ENCODE measurements around the gene LMBR1. TPM values are rescaled to one million over a fixed set of nuclear protein-coding genes. Genes with fewer than 3 reads are reported as not detected.

Gene LMBR1
- total and polyA plus RNA-seq, 4 donors, result 11.2 to 35.7 (median 17.9) TPM

DNA sequence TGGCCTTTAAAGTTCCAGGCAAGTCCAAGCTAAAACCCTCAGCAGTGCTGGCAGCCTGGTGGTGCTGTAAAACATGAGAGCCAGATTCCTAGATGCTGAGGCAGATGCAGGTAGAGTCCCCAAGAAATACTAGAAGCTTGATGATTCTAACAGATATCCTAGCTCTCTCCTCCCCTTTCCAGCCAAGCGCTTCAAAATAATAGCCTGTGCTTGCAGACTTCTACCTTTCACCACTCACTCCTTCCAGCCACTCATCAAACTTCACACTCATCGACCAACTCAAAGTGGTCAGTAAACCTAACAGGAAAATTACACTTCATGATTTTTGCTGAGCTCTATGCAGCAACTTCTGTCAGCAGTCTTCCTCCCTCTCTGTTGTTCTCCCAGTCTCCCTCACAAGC, 50.2 kb downstream of the LMBR1 start (continued):
- no peak for TF ChIP-seq EGR1 (IDR thresholded peaks at IDR 0.05; ENCODE audit: low read depth in 2 of 2)
- TF ChIP-seq, protein P1, sequence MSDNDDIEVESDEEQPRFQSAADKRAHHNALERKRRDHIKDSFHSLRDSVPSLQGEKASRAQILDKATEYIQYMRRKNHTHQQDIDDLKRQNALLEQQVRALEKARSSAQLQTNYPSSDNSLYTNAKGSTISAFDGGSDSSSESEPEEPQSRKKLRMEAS (IDR thresholded peaks at IDR 0.05), result no peak
- TF ChIP-seq GABPA (IDR thresholded peaks at IDR 0.05 in 1 of 2, conservative IDR thresholded peaks at IDR 0.05 in 1 of 2), result no peak
- TF ChIP-seq FOXA1 (IDR thresholded peaks at IDR 0.05), result no peak
- TF ChIP-seq RXRA (IDR thresholded peaks at IDR 0.05), result no peak
- TF ChIP-seq HNF4A (conservative IDR thresholded peaks at IDR 0.05), result no peak
- TF ChIP-seq JUND (IDR thresholded peaks at IDR 0.05), result no peak

DNA sequence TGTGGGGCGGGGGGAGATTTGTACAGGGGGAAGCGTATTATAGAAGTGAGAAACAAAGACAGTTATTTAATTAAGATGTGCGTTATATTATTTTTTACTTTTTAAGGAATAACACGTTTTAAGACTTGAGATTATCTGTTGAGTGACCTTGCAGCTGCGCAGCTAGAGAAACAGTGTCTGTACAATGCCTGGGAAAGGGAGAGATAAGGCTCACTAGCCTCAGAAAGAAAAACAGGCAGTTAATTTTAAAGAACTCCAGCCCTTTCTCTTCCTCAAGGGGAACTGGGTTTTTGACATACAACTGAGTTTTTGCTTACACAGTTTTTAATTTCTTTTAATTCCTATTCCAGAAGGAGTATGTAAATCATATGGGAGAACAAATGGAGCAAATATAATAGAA, 50.7 kb downstream of the LMBR1 start:
- no peaks in the 10 kb centered on the region for H3K36me3 ChIP-seq (ENCODE audit: control insufficient read depth in 4 of 4, insufficient read depth in 3 of 4, low read depth in 1 of 4, low read length in 3 of 4)
- no peaks in the 10 kb centered on the region for H3K4me1 ChIP-seq (ENCODE audit: control insufficient read depth in 4 of 4, insufficient read depth in 4 of 4, low read length in 3 of 4)
- TF ChIP-seq FOXA2 (IDR thresholded peaks at IDR 0.05) (no peak), YY1 (IDR thresholded peaks at IDR 0.05) (no peak), SP1 (IDR thresholded peaks at IDR 0.05) (no peak), GABPA (IDR thresholded peaks at IDR 0.05 in 1 of 2, conservative IDR thresholded peaks at IDR 0.05 in 1 of 2) (no peak)
- no peak overlapping the region for H3K4me3 ChIP-seq (ENCODE audit: low read depth in 1 of 3, low read length in 3 of 3)
- H3K9ac ChIP-seq (ENCODE audit: low read depth in 1 of 2, low read length in 2 of 2), result no peak overlapping the region
- H3K27me3 ChIP-seq (ENCODE audit: control insufficient read depth in 4 of 4, insufficient read depth in 4 of 4, low read length in 3 of 4), result no peaks in the 10 kb centered on the region
- no peaks in the 10 kb centered on the region for H3K9me3 ChIP-seq (ENCODE audit: control insufficient read depth in 4 of 4, low read length in 3 of 4)
- no peak overlapping the region for H3K27ac ChIP-seq (ENCODE audit: low read depth in 1 of 2, low read length in 2 of 2)
- no peak for DNase-seq (ENCODE audit: low spot score)
- 90% methylated on average over 5 of the region's 5 CpGs for WGBS

GRCh38 chr7:156841497-156841896, 51.5 kb downstream of the LMBR1 start:
- H3K27ac ChIP-seq (ENCODE audit: low read depth in 1 of 2, low read length in 2 of 2), result no peak overlapping the region
- TF ChIP-seq ATF3 (IDR thresholded peaks at IDR 0.05) (no peak), FOXA1 (IDR thresholded peaks at IDR 0.05) (no peak), SP1 (IDR thresholded peaks at IDR 0.05) (no peak), RXRA (IDR thresholded peaks at IDR 0.05) (no peak), HNF4G (IDR thresholded peaks at IDR 0.05) (no peak), FOXA2 (IDR thresholded peaks at IDR 0.05) (no peak), TAF1 (conservative IDR thresholded peaks at IDR 0.05) (no peak), HNF4A (conservative IDR thresholded peaks at IDR 0.05) (no peak)
- TF ChIP-seq, protein P1 (IDR thresholded peaks at IDR 0.05), result no peak
- 97% methylated on average over 2 of the region's 2 CpGs for WGBS
- H3K4me3 ChIP-seq (ENCODE audit: low read depth in 1 of 3, low read length in 3 of 3), result no peak overlapping the region
- H3K9ac ChIP-seq (ENCODE audit: low read depth in 1 of 2, low read length in 2 of 2), result no peak overlapping the region
- no peaks in the 10 kb centered on the region for H3K27me3 ChIP-seq (ENCODE audit: control insufficient read depth in 4 of 4, insufficient read depth in 4 of 4, low read length in 3 of 4)
- H3K4me1 ChIP-seq (ENCODE audit: control insufficient read depth in 4 of 4, insufficient read depth in 4 of 4, low read length in 3 of 4), result no peaks in the 10 kb centered on the region
- H3K9me3 ChIP-seq (ENCODE audit: control insufficient read depth in 4 of 4, low read length in 3 of 4), result no peaks in the 10 kb centered on the region
- DNase-seq (ENCODE audit: low spot score), result no peak
- no peaks in the 10 kb centered on the region for H3K36me3 ChIP-seq (ENCODE audit: control insufficient read depth in 4 of 4, insufficient read depth in 3 of 4, low read depth in 1 of 4, low read length in 3 of 4)

- Histone ChIP-seq H3K4me1 (ENCODE audit: control insufficient read depth in 4 of 4, insufficient read depth in 4 of 4, low read length in 3 of 4) (no peaks in the 10 kb centered on the region), H3K36me3 (ENCODE audit: control insufficient read depth in 4 of 4, insufficient read depth in 3 of 4, low read depth in 1 of 4, low read length in 3 of 4) (peaks cover 0 to 2% (median 0%) of the 10 kb centered on the region in 4 donors), H3K4me3 (ENCODE audit: low read depth in 1 of 3, low read length in 3 of 3) (no peak overlapping the region), H3K27me3 (ENCODE audit: control insufficient read depth in 4 of 4, insufficient read depth in 4 of 4, low read length in 3 of 4) (no peaks in the 10 kb centered on the region), H3K9ac (ENCODE audit: low read depth in 1 of 2, low read length in 2 of 2) (no peak overlapping the region), H3K27ac (ENCODE audit: low read depth in 1 of 2, low read length in 2 of 2) (no peak overlapping the region), H3K9me3 (ENCODE audit: control insufficient read depth in 4 of 4, low read length in 3 of 4) (no peaks in the 10 kb centered on the region)
- TF ChIP-seq RXRA (IDR thresholded peaks at IDR 0.05), result no peak
- TF ChIP-seq ZBTB33 (IDR thresholded peaks at IDR 0.05), result no peak
- no peak for DNase-seq (ENCODE audit: low spot score)
- WGBS, result 84% methylated on average over 5 of the region's 5 CpGs
These were observed 52.8 kb downstream of the LMBR1 start for GRCh38 chr7:156840134-156840533.
